Measurements from ENCODE around the gene ARFGEF2. TPM values are rescaled to one million over a fixed set of nuclear protein-coding genes. Genes with fewer than 3 reads are reported as not detected.

The ARFGEF2 gene
- total and polyA plus RNA-seq, 2 of the 4 experiments (the other 2 are of a cell fraction) = 10.3 to 39.1 TPM

DNA sequence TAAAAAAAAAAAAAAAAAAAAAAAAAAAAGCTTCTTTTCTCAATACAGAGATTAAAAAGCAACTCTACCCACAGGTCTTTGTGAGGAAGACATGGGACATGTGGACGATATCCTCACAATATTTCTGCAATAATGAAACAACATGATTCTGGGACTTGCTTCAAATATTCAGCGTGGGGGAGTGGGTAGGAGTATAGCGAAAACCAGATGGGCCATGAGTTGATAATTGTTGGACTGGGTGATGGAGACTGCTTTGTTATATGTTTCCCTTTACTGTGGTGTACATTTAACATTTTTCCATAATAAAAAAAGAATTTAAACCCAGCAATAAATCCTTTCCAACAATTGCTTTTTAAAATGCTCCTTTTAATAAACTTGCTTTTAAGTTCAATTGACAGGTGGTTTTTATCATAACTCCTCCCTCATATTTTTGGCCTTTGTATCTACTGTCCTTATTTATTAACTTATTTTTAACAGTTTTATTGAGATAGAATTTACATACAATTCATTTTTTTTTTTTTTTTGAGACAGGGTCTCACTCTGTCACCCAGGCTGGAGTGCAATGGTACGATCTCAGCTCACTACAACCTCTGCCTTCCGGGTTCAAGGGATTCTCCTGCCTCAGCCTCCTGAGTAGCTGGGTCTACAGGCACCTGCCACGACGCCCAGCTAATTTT, 40.4 kb upstream of the ARFGEF2 start:
- H2BK20ac ChIP-seq (ENCODE audit: low read depth, low read length) = no peak overlapping the region
- H3K27ac ChIP-seq (ENCODE audit: insufficient read depth, low read length) = no peak overlapping the region
- TF ChIP-seq CHD1 (IDR thresholded peaks at IDR 0.05; ENCODE audit: low read depth, low read length) (no peak), MXI1 (IDR thresholded peaks at IDR 0.05; ENCODE audit: borderline replicate concordance, low read depth, low read length) (no peak), RAD21 (IDR thresholded peaks at IDR 0.05; ENCODE audit: low read length) (no peak), RFX5 (IDR thresholded peaks at IDR 0.05; ENCODE audit: low read depth, low read length) (no peak), CEBPB (IDR thresholded peaks at IDR 0.05; ENCODE audit: low read depth, low read length) (no peak), MAZ (IDR thresholded peaks at IDR 0.05; ENCODE audit: borderline replicate concordance, low read depth, low read length) (no peak), FOS (IDR thresholded peaks at IDR 0.05; ENCODE audit: low read depth, low read length) (no peak), BHLHE40 (IDR thresholded peaks at IDR 0.05; ENCODE audit: low read depth, low read length) (no peak), NFE2L2 (IDR thresholded peaks at IDR 0.05; ENCODE audit: low read depth, low read length) (no peak), POLR2A (IDR thresholded peaks at IDR 0.05; ENCODE audit: low read depth, low read length) (no peak)
- TF ChIP-seq, protein P1, sequence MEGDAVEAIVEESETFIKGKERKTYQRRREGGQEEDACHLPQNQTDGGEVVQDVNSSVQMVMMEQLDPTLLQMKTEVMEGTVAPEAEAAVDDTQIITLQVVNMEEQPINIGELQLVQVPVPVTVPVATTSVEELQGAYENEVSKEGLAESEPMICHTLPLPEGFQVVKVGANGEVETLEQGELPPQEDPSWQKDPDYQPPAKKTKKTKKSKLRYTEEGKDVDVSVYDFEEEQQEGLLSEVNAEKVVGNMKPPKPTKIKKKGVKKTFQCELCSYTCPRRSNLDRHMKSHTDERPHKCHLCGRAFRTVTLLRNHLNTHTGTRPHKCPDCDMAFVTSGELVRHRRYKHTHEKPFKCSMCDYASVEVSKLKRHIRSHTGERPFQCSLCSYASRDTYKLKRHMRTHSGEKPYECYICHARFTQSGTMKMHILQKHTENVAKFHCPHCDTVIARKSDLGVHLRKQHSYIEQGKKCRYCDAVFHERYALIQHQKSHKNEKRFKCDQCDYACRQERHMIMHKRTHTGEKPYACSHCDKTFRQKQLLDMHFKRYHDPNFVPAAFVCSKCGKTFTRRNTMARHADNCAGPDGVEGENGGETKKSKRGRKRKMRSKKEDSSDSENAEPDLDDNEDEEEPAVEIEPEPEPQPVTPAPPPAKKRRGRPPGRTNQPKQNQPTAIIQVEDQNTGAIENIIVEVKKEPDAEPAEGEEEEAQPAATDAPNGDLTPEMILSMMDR (conservative IDR thresholded peaks at IDR 0.05; ENCODE audit: low read depth, low read length) = no peak
- TF ChIP-seq, protein P2, sequence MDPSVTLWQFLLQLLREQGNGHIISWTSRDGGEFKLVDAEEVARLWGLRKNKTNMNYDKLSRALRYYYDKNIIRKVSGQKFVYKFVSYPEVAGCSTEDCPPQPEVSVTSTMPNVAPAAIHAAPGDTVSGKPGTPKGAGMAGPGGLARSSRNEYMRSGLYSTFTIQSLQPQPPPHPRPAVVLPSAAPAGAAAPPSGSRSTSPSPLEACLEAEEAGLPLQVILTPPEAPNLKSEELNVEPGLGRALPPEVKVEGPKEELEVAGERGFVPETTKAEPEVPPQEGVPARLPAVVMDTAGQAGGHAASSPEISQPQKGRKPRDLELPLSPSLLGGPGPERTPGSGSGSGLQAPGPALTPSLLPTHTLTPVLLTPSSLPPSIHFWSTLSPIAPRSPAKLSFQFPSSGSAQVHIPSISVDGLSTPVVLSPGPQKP (IDR thresholded peaks at IDR 0.05; ENCODE audit: borderline replicate concordance, low read depth, low read length) = no peak
- TF ChIP-seq, protein P3, sequence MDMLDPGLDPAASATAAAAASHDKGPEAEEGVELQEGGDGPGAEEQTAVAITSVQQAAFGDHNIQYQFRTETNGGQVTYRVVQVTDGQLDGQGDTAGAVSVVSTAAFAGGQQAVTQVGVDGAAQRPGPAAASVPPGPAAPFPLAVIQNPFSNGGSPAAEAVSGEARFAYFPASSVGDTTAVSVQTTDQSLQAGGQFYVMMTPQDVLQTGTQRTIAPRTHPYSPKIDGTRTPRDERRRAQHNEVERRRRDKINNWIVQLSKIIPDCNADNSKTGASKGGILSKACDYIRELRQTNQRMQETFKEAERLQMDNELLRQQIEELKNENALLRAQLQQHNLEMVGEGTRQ (IDR thresholded peaks at IDR 0.05; ENCODE audit: low read depth, low read length) = no peak
- H4K20me1 ChIP-seq (ENCODE audit: insufficient read depth, low read length) = no peaks in the 10 kb centered on the region
- H2BK5ac ChIP-seq (ENCODE audit: low read depth, low read length, poor library complexity, severe bottlenecking) = no peak overlapping the region
- H3K9me3 ChIP-seq (ENCODE audit: control insufficient read depth, insufficient read depth, low read length) = 0 out of 2 replicates have a peak, but pooled peaks cover 2% of the 10 kb centered on the region
- H3K36me3 ChIP-seq (ENCODE audit: control insufficient read depth, insufficient read depth, low read length) = no peaks in the 10 kb centered on the region
- no peak overlapping the region for H2AK5ac ChIP-seq (ENCODE audit: low read depth, low read length)
- no peak overlapping the region for H4K5ac ChIP-seq (ENCODE audit: low read depth, low read length)
- no TSS peak for BruUV-seq (replicated peaks)
- H3K18ac ChIP-seq (ENCODE audit: low read depth, low read length) = no peak overlapping the region
- CTCF ChIA-PET = no interaction called here
- H2BK15ac ChIP-seq (ENCODE audit: low read depth, low read length) = no peak overlapping the region
- H3K4me2 ChIP-seq (ENCODE audit: low read depth, low read length) = no peak overlapping the region
- dilution Hi-C loops (cut with HindIII; ENCODE audit: low sequenced_read_pairs, unreplicated experiment) (no loop called here), intact Hi-C loops (cut with micrococcal nuclease) (no loop called here), in situ Hi-C loops (cut with MboI; ENCODE audit: low sequenced_read_pairs) (loop anchor here (25.0 kb wide), 1 partner anchor 94 kb away; no protein-coding TSS in a partner anchor)
- H3K4me1 ChIP-seq (ENCODE audit: control insufficient read depth, insufficient read depth, low read length) = no peaks in the 10 kb centered on the region
- DNase-seq (no peak), ATAC-seq (ENCODE audit: low read depth) (no peak)
- WGBS, 2 experiments (ENCODE audit: extremely low coverage in 2 of 2, insufficient read length in 1 of 2) = 80% methylated on average over 1 of the region's 7 CpGs; no CpG with 5 or more reads in 1 of the 2 experiments
- H3K27me3 ChIP-seq (ENCODE audit: control insufficient read depth, insufficient read depth, low read length) = peaks cover 3% of the 10 kb centered on the region
- no peak overlapping the region for H2BK120ac ChIP-seq (ENCODE audit: low read depth, low read length)
- no peak overlapping the region for H3K23ac ChIP-seq (ENCODE audit: low read depth, low read length)
- no peak overlapping the region for H3K4me3 ChIP-seq (ENCODE audit: insufficient read depth, low read depth, low read length)
- H3K56ac ChIP-seq (ENCODE audit: extremely low read depth, insufficient read depth, low read length) = no peak overlapping the region
- no peak overlapping the region for H2AFZ ChIP-seq (replicated peaks; ENCODE audit: low read length, poor library complexity)
- no peak overlapping the region for H2AK9ac ChIP-seq (replicated peaks; ENCODE audit: low read depth, low read length, poor library complexity)
- H3K79me1 ChIP-seq (ENCODE audit: low read depth in 1 of 2, low read length in 2 of 2) = no peaks in the 10 kb centered on the region
- no peak overlapping the region for H3K4ac ChIP-seq (ENCODE audit: low read depth, low read length)
- H3K9ac ChIP-seq (ENCODE audit: low read depth, low read length) = no peak overlapping the region
- H3K9me1 ChIP-seq (ENCODE audit: insufficient read depth, low read length) = no peaks in the 10 kb centered on the region
- no peak overlapping the region for H4K91ac ChIP-seq (ENCODE audit: insufficient read depth, low read depth, low read length)
- POLR2A ChIA-PET (ENCODE audit: unreplicated experiment) = no interaction called here
- no peak overlapping the region for H4K8ac ChIP-seq (ENCODE audit: low read depth in 2 of 2, low read length in 2 of 2)
- no peak overlapping the region for H3K14ac ChIP-seq (replicated peaks; ENCODE audit: low read depth, low read length)

Measured in IMR-90 (cell line).